CD4-positive, alpha-beta T cell treated with Interleukin-15 for 1 hour (primary cell): ENCODE data around the gene BARX2.

Experiments used
- DNase-seq: peaks from one replicate; pipeline ENCODE4 v3.0.0-alpha.2; 2020

BARX2 gene

GRCh38 chr11:129374081-129374992, 1.3 kb upstream of the BARX2 start:
- no peak for DNase-seq

- no peak for DNase-seq
Observed at GRCh38 chr11:129374993-129375750, 476 bp upstream of the BARX2 start.

GRCh38 chr11:129376658-129377341, 1.2 kb downstream of the BARX2 start:
- DNase-seq: no peak

GRCh38 chr11:129377739-129378138, 2.1 kb downstream of the BARX2 start:
- no peak for DNase-seq

- no peak for DNase-seq
Observed at GRCh38 chr11:129380413-129380812, 4.8 kb downstream of the BARX2 start.

- DNase-seq: no peak
Observed at GRCh38 chr11:129382583-129382982, 6.9 kb downstream of the BARX2 start.

- DNase-seq: no peak
Observed at GRCh38 chr11:129383060-129383459, 7.4 kb downstream of the BARX2 start.

- no peak for DNase-seq
Observed at GRCh38 chr11:129383502-129383901, 7.9 kb downstream of the BARX2 start.

- DNase-seq: no peak
Observed at GRCh38 chr11:129384415-129384814, 8.8 kb downstream of the BARX2 start.

GRCh38 chr11:129385801-129386200, 10.2 kb downstream of the BARX2 start:
- DNase-seq: no peak

- no peak for DNase-seq
Observed at GRCh38 chr11:129386795-129387397, 11.2 kb downstream of the BARX2 start.

GRCh38 chr11:129387434-129387833, 11.8 kb downstream of the BARX2 start:
- DNase-seq: no peak

GRCh38 chr11:129388824-129389223, 13.2 kb downstream of the BARX2 start:
- DNase-seq: no peak

GRCh38 chr11:129390303-129390821, 14.7 kb downstream of the BARX2 start:
- no peak for DNase-seq

GRCh38 chr11:129391360-129391759, 15.7 kb downstream of the BARX2 start:
- DNase-seq: no peak

- DNase-seq: no peak
Observed at GRCh38 chr11:129391821-129392220, 16.2 kb downstream of the BARX2 start.

- no peak for DNase-seq
Observed at GRCh38 chr11:129392995-129393394, 17.3 kb downstream of the BARX2 start.

- DNase-seq: no peak
Observed at GRCh38 chr11:129394709-129395108, 19.1 kb downstream of the BARX2 start.

GRCh38 chr11:129395432-129395831, 19.8 kb downstream of the BARX2 start:
- no peak for DNase-seq

- DNase-seq: no peak
Observed at GRCh38 chr11:129395883-129396282, 20.2 kb downstream of the BARX2 start.

- no peak for DNase-seq
Observed at GRCh38 chr11:129396454-129396853, 20.8 kb downstream of the BARX2 start.
